Measurements from ENCODE around the gene ITK. TPM values are rescaled to one million over a fixed set of nuclear protein-coding genes. Genes with fewer than 3 reads are reported as not detected.

Gene ITK
- 1 to 10 TPM in 4 of 9 donors, under 1 TPM in 4, not detected in 1; 0.22 to 2.7 (median 1.3) TPM for total RNA-seq
- under 1 TPM; 0.54 to 0.92 (median 0.88) TPM for polyA plus RNA-seq
- long read RNA-seq, donor 1, partial matches to known transcripts: 13 of 13 reads
- long read RNA-seq, donor 1, other reads (novel, unspliced or antisense): 0 of 13 reads
- long read RNA-seq, donor 2: 0 reads
- long read RNA-seq, donor 3: 0 reads
- long read RNA-seq, donor 4: 0 reads
- long read RNA-seq, donor 5: 0 reads
- long read RNA-seq, donor 6: 0 reads
- long read RNA-seq, donor 7: 0 reads
- long read RNA-seq, donor 8: 0 reads
- long read RNA-seq, donor 9: 0 reads
- long read RNA-seq, donor 10: 0 reads

- 60 to 72% (median 64%) methylated on average over 8 of the region's 8 CpGs for WGBS, 4 donors
- H3K27ac ChIP-seq: no peak within 1 kb of the TSS
- H3K36me3 ChIP-seq (replicated peaks in 1 of 2): no peaks in the 10 kb centered on the region
- H3K9me3 ChIP-seq (replicated peaks in 1 of 3): no peaks in the 10 kb centered on the region
- intact Hi-C loops (cut with DNase I): no loop called here
- no peaks in the 10 kb centered on the region for H3K4me1 ChIP-seq (replicated peaks in 1 of 2)
- TF ChIP-seq CTCF (IDR thresholded peaks at IDR 0.05) (no peak), POLR2A (IDR thresholded peaks at IDR 0.05) (no peak)
- DNase-seq: no peak
- H3K4me3 ChIP-seq: no peak within 1 kb of the TSS
- H3K27me3 ChIP-seq: no peaks in the 10 kb centered on the region
Observed at GRCh38 chr5:157180374-157181264, at the start of gene ITK. ITK (plus strand) TSS chr5:157180840; CDS start chr5:157180978, 138 bp downstream.

- no peak for TF ChIP-seq POLR2A (IDR thresholded peaks at IDR 0.05)
- no peak for TF ChIP-seq CTCF (IDR thresholded peaks at IDR 0.05)
- H3K4me3 ChIP-seq: no peak overlapping the region
- 23 to 46% (median 39%) methylated on average over 7 of the region's 7 CpGs for WGBS, 4 donors
- no peaks in the 10 kb centered on the region for H3K9me3 ChIP-seq (replicated peaks in 1 of 3)
- DNase-seq: peak in 4 of 7 donors; percentile 28 to 49 (median 37)
- H3K27me3 ChIP-seq: no peaks in the 10 kb centered on the region
- no peak overlapping the region for H3K27ac ChIP-seq
- intact Hi-C loops (cut with DNase I): loop anchor here in 1 of 2 donors (10.0 kb wide), 1 partner anchor 1186 kb away; no protein-coding TSS in a partner anchor
- peaks cover 4 to 7% of the 10 kb centered on the region in 2 donors for H3K4me1 ChIP-seq (replicated peaks in 1 of 2)
- no peaks in the 10 kb centered on the region for H3K36me3 ChIP-seq (replicated peaks in 1 of 2)
Observed at GRCh38 chr5:157130925-157131324, 49.7 kb upstream of the ITK start.

GRCh38 chr5:157132281-157132612 lies 48.4 kb upstream of the ITK start:
- no peaks in the 10 kb centered on the region for H3K9me3 ChIP-seq (replicated peaks in 1 of 3)
- peaks cover 4 to 7% of the 10 kb centered on the region in 2 donors for H3K4me1 ChIP-seq (replicated peaks in 1 of 2)
- DNase-seq: no peak
- H3K36me3 ChIP-seq (replicated peaks in 1 of 2): peaks cover 0 to under 1% of the 10 kb centered on the region in 2 donors
- no peak overlapping the region for H3K27ac ChIP-seq
- H3K4me3 ChIP-seq: no peak overlapping the region
- 10 to 18% (median 13%) methylated on average over 1 of the region's 1 CpG for WGBS, 4 donors
- no peaks in the 10 kb centered on the region for H3K27me3 ChIP-seq
- TF ChIP-seq POLR2A (IDR thresholded peaks at IDR 0.05) (no peak), CTCF (IDR thresholded peaks at IDR 0.05) (no peak)
- intact Hi-C loops (cut with DNase I): loop anchor here in 1 of 2 donors (10.0 kb wide), 1 partner anchor 1187 kb away; no protein-coding TSS in a partner anchor

GRCh38 chr5:157137691-157138090 lies 42.9 kb upstream of the ITK start:
- Histone ChIP-seq H3K36me3 (replicated peaks in 1 of 2) (peaks cover 0 to 9% of the 10 kb centered on the region in 2 donors), H3K4me1 (replicated peaks in 1 of 2) (peaks cover 7 to 11% of the 10 kb centered on the region in 2 donors), H3K27me3 (no peaks in the 10 kb centered on the region), H3K4me3 (no peak overlapping the region), H3K27ac (no peak overlapping the region), H3K9me3 (replicated peaks in 1 of 3) (no peaks in the 10 kb centered on the region)
- 90 to 98% (median 97%) methylated on average over 6 of the region's 6 CpGs for WGBS, 4 donors
- intact Hi-C loops (cut with DNase I): loop anchor here in 1 of 2 donors (10.0 kb wide), 1 partner anchor 1193 kb away; no protein-coding TSS in a partner anchor
- DNase-seq: no peak
- TF ChIP-seq CTCF (IDR thresholded peaks at IDR 0.05) (no peak), POLR2A (IDR thresholded peaks at IDR 0.05) (no peak)

All from adrenal gland (tissue), 19 donors.